ENCODE results near the gene ARHGAP28.

Gene ARHGAP28

GRCh38 chr18:6948281-6949055, 219.0 kb downstream of the ARHGAP28 start:
- TF ChIP-seq CTCF (IDR thresholded peaks at IDR 0.05; ENCODE audit: low read length, missing control alignments): no peak
- DNase-seq (ENCODE audit: low read depth): no peak
- no peak overlapping the region for H3K4me3 ChIP-seq (replicated peaks; ENCODE audit: low read depth, low read length)

DNA sequence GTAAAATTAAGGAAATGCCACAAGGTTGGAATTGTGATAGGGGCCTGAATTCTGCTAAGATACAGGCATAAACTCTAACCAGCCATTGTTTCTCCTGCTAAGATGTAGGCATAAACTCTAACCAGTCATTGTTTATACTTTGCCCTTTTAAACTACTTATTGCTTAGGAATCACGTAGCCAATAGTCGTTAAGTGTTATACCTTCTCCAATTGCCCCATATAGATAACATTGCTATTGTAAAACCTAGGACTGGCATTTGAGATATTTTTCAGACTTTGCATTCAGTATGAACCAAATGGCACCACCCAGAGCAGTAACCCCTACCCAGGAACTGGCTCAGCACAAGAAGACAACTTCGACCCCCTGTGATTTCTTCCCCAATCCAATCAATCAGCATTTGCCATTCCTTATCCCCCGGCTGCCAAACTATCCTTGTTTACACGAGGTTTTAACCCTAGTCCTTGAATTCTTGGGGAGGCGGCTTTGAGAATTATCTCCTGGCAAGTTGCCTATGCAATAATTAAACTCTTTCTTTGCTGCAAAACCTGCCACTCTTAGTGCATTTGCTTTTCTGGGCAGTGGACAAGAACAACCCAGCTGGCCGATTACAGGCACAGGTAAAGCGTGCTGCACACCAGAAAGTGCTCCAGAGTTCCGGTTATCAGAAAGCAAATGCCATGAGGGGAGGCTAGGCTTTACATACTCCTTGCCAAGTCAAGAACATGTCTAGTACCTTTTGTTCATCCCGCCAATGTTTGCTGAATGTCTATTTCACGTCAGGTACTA, 220.5 kb downstream of the ARHGAP28 start:
- no peak overlapping the region for H3K4me3 ChIP-seq (replicated peaks; ENCODE audit: low read depth, low read length)
- DNase-seq (ENCODE audit: low read depth): no peak
- TF ChIP-seq CTCF (IDR thresholded peaks at IDR 0.05; ENCODE audit: low read length, missing control alignments): no peak

DNA sequence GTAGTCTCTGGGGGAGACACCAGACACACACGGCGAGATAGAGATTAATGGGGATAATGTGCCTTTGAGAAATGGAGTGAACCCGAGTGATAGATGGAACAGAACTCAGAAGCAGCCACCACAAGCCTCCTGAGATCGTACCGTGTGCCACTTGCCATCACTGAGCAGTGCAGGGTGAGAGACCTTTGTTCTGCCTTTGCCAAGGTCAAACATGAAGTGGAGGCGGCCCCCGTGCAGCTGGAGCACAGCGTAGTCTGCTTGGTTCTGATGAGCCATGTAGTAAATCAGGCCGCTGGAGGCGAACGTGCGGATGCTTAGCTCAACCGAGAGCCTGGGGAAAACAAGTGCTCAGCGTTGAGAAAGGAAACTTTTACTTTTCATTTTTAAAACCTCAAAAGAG, 221.1 kb downstream of the ARHGAP28 start:
- H3K4me3 ChIP-seq (replicated peaks; ENCODE audit: low read depth, low read length): no peak overlapping the region
- no peak for DNase-seq (ENCODE audit: low read depth)
- TF ChIP-seq CTCF (IDR thresholded peaks at IDR 0.05; ENCODE audit: low read length, missing control alignments): no peak

- TF ChIP-seq CTCF (IDR thresholded peaks at IDR 0.05; ENCODE audit: low read length, missing control alignments): no peak
- DNase-seq (ENCODE audit: low read depth): no peak
- no peak overlapping the region for H3K4me3 ChIP-seq (replicated peaks; ENCODE audit: low read depth, low read length)
These were observed 222.0 kb downstream of the ARHGAP28 start for GRCh38 chr18:6951336-6952090.

DNA sequence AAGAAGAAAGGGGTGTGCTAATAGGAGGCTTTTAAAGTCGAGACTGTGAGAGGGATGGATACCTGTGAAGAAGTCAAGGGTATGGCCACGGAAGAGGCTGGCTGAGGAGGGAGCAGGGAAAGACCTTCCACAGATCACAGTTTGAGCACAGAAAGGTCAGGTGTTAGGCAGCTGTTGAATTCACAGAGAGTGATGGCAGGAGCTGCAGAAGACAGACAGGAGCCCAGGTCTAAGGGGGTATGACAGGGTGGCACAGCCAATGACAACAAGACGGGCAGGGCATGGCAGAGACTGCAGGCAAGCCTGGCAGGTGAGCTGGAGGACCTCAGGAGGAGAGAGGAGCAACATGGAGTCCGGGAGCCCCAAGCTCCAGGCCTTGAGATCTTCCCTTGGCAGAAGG, 225.0 kb downstream of the ARHGAP28 start:
- no peak for TF ChIP-seq CTCF (IDR thresholded peaks at IDR 0.05; ENCODE audit: low read length, missing control alignments)
- H3K4me3 ChIP-seq (replicated peaks; ENCODE audit: low read depth, low read length): no peak overlapping the region
- no peak for DNase-seq (ENCODE audit: low read depth)

DNA sequence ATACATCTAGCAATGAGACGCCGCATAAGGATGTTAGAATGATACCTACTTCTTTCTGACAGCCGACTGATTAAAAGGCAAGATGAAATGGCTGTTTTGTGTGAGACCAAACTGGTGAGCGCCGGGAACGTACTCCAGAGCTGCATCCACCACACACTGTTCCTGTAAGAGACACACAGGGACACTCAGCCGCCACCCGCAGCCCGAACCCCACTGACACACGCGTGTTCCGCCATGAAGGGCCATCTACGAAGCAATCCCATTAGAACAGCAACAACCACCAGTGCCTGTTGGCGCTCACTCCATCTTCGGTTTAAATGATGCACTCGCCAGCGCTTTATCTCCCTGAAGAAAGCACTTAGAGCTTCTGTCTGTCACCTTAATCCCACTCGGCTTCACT, 225.8 kb downstream of the ARHGAP28 start:
- no peak for DNase-seq (ENCODE audit: low read depth)
- TF ChIP-seq CTCF (IDR thresholded peaks at IDR 0.05; ENCODE audit: low read length, missing control alignments): no peak
- H3K4me3 ChIP-seq (replicated peaks; ENCODE audit: low read depth, low read length): no peak overlapping the region
